WTC11 (cell line): ENCODE measurements around the gene TBC1D1.

Source experiments
- ARID4B ChIP-seq: sonication (generic); formaldehyde crosslinking; IDR thresholded peaks from 2 replicates; pipeline ENCODE4 v1.8.0; 2023; ENCODE audit warnings: missing genetic modification reagents, mild to moderate bottlenecking, borderline replicate concordance
- ATF3 ChIP-seq: sonication (generic); formaldehyde crosslinking; conservative IDR thresholded peaks from 2 replicates; pipeline ENCODE4 v1.8.1; 2022; ENCODE audit warnings: mild to moderate bottlenecking, missing genetic modification reagents
- CTCF ChIP-seq: fragments of 200-600 bp; IDR thresholded peaks from 2 replicates; pipeline ENCODE4 v1.8.0; 2022; ENCODE audit warnings: antibody characterized with exemption
- E2F1 ChIP-seq: sonication (generic); formaldehyde crosslinking; IDR thresholded peaks from 2 replicates; pipeline ENCODE4 v1.8.0; 2022; ENCODE audit warnings: mild to moderate bottlenecking, missing genetic modification reagents
- MAX ChIP-seq: sonication (generic); formaldehyde crosslinking; IDR thresholded peaks from 2 replicates; pipeline ENCODE4 v1.8.0; 2022; ENCODE audit warnings: mild to moderate bottlenecking, missing genetic modification reagents
- NR3C1 ChIP-seq: sonication (generic); formaldehyde crosslinking; conservative IDR thresholded peaks from 2 replicates; pipeline ENCODE4 v1.8.1; 2023; ENCODE audit warnings: low read depth, mild to moderate bottlenecking, missing genetic modification reagents
- ZNF138 ChIP-seq: sonication (generic); formaldehyde crosslinking; conservative IDR thresholded peaks from 2 replicates; pipeline ENCODE4 v1.8.1; 2022; ENCODE audit warnings: mild to moderate bottlenecking, moderate library complexity, missing genetic modification reagents

- no peak for TF ChIP-seq ARID4B (CRISPR knock-in tag)
- TF ChIP-seq ZNF138 (CRISPR knock-in tag): no peak
- TF ChIP-seq CTCF: no peak
- no peak for TF ChIP-seq ATF3
- no peak for TF ChIP-seq NR3C1
- TF ChIP-seq MAX (CRISPR knock-in tag): no peak
- no peak for TF ChIP-seq E2F1 (CRISPR knock-in tag)
Measured at GRCh38 chr4:38025665-38026064, 134.8 kb downstream of the TBC1D1 start.
